ENCODE measurements around the gene AP1S2.
"Not testable (repeated sequence)": the region's sequence is repeated elsewhere in the genome, so short reads cannot be mapped to it uniquely, and the experiment has no call there.

The AP1S2 gene

DNA sequence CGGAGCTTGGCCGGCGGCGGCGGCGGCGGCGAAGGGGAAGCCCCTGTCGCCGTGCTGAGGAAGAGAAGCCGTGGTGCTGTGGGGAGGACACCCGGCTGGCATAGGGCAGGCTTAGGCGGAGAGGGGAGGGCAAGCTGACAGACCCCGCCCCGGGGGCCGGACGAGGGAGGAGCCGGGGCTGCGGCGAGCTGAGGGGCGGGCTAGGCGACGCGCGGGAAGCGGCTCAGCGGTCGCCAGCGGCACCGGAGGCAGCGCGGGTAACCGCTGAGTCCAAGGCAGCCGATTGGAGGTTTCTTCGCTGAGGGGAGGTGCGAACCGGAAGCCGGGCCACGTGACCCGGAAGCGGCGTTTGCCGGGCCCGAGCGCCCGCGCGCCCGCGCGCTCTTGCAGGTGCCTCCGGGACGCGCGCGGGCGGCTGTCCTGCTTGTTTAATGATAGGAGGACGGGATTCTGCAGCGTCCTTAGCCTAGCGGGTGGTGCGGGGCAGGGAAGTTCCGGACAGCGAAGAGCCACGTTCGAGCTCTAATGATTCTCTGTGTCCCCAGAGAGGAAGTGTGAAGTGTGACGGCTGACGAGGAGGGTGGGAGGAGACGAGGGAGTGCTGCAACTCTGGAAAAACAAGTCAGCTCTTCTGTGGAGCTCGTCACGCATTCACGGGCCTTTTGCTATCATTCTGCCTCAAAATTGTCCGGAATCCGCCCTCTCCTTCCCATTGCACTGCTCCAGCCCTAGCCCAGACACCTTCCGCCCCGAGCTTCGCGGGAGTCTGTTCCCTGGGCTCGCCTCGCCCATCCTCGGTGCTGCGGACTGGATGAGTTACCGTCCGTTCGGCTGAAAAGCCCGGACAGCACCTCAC lies at the start of gene AP1S2:
AP1S2 (minus strand) TSS at position 102 of the 856 bp plus-strand sequence. CDS start 2,289 bp downstream, outside the sequence.
- DNase-seq (ENCODE audit: low spot score), result peak; percentile 59

- DNase-seq (ENCODE audit: low spot score), result no peak
Measured at GRCh38 chrX:15903186-15903681, 48.6 kb upstream of the AP1S2 start.

GRCh38 chrX:15895334-15895733 lies 40.7 kb upstream of the AP1S2 start:
- no peak for DNase-seq (ENCODE audit: low spot score)

GRCh38 chrX:15894724-15895123 lies 40.1 kb upstream of the AP1S2 start:
- no peak for DNase-seq (ENCODE audit: low spot score)

DNA sequence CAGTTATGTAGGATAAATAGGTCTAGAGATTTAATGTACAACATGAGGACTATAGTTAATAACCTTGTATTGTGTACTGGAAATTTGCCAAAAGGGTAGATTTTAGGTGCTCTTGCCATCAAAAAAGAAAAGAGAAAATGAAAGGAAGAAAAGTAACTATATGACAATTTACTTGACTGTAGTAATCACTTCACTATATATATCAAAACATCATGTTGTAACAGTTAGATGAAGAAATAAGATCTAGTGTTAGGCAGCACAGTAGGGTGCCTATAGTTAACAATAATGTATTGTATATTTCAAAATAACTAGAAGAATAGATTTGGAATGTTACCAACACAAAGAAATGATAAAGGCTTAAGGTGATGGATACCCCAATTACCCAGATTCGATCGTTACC lies 35.9 kb upstream of the AP1S2 start:
- DNase-seq (ENCODE audit: low spot score), result no peak

- DNase-seq (ENCODE audit: low spot score), result no peak
Measured at GRCh38 chrX:15888062-15888461, 33.4 kb upstream of the AP1S2 start.

GRCh38 chrX:15883540-15883863 lies 28.9 kb upstream of the AP1S2 start:
- DNase-seq (ENCODE audit: low spot score), result no peak

- peak; percentile 68 for DNase-seq (ENCODE audit: low spot score)
Measured at GRCh38 chrX:15882704-15883539, 28.3 kb upstream of the AP1S2 start.

DNA sequence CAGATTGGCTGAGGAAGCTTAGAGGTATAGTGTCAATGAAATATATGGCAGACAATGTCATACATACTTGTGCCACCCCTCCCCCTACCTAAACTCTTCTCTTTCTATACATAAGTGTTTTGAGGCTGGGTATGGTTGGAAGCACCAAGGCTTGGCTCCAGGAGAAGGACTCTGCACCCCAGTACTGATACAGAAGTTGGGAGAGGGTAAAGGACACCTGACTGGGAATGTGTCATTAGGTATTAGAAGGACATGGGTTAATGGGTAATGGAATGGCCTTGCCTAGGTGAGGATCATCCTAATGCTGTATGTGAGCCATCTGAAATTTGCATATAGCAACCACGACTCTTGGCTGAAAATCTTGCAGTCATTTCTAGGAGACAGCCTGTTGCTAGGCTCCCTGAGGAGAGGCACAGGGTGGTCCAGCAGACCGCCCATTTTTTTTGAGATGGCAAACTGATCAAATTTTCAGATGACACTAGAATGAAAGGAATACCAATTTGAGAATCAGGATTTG lies 26.8 kb upstream of the AP1S2 start:
- DNase-seq (ENCODE audit: low spot score), result no peak

- DNase-seq (ENCODE audit: low spot score), result not testable (repeated sequence)
Measured at GRCh38 chrX:15877914-15878313, 23.3 kb upstream of the AP1S2 start.

DNA sequence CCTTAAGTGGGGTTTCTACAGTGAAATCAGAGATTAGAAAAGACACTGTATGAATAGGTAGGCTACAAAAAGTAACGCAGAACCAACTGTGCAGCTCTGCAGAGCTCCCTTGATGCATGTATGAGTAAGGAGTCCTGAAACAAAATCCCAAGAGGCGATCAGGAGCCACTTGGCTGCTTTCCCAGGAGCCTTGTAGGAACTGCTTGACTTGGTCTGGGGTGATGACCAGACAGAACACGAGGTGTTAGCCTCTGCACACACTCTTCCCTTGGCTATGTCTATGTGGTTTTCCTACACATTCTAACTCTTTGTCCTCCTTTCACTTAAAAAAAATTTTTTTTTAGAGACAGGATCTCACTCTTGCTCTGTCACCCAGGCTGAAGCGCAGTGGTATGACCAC lies 22.8 kb upstream of the AP1S2 start:
- DNase-seq (ENCODE audit: low spot score), result peak; percentile 74

DNA sequence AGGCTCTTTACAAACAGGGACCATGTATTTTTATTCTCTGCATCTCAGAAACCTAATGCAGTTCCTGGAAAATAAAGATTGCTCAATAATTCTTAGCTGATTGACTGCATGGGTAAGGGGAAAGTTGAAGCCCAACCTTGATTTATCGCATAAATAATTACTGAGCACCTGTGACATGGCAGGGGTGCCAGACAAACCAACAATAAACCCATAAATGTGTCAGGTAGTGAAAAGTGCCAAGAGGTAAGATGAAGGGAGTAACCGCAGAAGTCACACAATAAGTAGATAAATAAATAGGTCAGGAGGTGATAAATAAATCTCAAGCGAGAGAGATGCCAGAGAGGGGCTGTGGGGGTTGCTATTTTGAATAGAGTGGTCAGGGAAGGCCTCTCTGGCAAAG lies 20.1 kb upstream of the AP1S2 start:
- no peak for DNase-seq (ENCODE audit: low spot score)

DNA sequence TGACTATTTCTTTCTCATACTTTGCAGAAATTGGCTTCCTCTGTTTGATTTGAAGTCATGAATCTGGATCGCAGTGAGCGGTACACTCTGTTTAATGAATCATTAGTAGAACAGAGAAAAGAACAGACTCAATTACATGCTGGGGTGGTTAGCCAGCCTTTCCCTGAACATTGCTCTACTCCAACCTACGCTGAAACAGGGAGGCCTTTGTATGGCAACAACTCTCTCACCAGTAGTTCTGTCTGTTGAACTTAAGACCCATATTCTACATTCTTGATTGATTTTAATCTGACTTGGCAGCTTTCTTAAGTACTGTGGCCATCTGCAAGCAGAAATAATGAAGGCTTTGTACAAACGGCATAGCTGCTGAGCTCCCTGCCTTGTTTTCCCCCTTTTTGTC lies 19.0 kb upstream of the AP1S2 start:
- DNase-seq (ENCODE audit: low spot score), result peak; percentile 89

DNA sequence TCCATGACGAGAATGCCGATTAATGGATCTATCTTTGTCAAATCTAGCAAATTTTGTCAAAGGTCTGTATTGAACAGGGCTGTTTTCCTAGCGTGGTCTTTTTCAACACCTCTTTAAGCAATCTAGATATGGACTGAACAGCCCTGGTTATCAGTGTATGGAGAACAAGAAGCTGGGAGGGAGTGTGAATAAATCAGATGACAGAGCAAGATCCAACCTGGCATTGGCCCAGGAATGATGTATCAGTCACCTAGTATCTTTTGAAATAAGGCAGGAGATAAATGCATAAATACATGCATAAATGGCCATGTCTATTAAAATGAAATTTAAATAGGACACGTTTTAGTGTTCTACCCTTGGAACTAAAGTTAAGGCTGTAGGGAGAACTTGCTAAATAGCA lies 15.7 kb upstream of the AP1S2 start:
- no peak for DNase-seq (ENCODE audit: low spot score)

DNA sequence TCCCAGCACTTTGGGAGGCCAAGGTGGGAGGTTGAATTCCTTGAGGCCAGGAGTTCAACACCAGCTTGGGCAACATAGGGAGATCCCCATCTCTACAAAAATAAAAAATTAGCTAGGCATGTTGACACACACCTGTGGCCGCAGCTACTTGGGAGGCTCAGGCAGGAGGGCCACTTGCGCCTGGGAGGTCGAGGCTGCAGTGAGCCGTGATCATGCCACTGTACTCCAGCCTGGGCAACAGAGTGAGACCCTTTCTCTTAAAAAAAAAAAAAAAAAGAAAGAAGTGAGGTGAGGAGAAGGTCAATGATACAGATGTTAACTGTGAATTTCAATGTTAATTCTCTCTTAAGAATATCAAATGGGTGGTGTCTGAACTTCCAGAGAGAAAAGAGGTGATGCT lies 15.1 kb upstream of the AP1S2 start:
- DNase-seq (ENCODE audit: low spot score), result no peak

GRCh38 chrX:15866147-15866546 lies 11.5 kb upstream of the AP1S2 start:
- no peak for DNase-seq (ENCODE audit: low spot score)

GRCh38 chrX:15864629-15865028 lies 10.0 kb upstream of the AP1S2 start:
- peak; percentile 45 for DNase-seq (ENCODE audit: low spot score)

DNA sequence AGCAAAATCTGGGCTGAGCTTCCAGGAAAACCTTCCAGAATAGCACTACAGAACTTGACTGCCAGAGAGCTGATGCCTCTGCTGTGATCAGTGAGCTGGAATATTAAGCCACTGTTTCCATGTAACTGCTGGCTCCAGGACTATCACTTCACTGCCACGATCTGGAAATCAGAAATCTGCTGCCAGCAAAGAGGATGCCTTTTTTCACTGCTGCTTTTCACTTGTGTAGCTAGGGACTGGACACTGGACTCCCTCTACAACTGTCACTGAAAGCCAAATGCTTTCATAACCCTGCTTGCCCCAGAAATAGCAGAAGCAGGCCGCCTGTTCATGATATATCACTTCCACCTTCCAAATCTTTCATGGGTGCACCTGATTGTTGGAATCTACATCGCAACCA lies 9.4 kb upstream of the AP1S2 start:
- DNase-seq (ENCODE audit: low spot score), result no peak

GRCh38 chrX:15860921-15861320 lies 6.3 kb upstream of the AP1S2 start:
- no peak for DNase-seq (ENCODE audit: low spot score)

DNA sequence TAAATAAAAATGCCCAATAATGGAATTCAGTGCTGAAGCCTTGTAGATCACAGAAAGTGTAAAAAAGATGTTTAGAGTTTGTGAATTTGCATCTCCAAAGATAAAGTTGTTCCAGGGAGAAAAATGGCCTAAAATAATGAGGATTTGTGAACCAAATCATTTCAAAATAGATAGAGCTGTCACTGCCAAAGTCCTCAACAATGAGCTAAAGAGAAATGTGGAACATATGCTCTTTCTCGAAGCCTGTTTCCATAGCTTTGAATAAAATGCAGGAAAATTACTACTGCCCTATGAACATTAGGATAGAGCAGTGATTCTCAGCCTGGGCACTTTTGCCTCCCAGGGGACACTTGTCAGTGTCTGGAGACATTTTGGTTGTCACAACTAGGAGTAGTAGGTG lies 3.4 kb upstream of the AP1S2 start:
- DNase-seq (ENCODE audit: low spot score), result no peak

GRCh38 chrX:15856636-15857035 lies 2.0 kb upstream of the AP1S2 start:
- no peak for DNase-seq (ENCODE audit: low spot score)

DNA sequence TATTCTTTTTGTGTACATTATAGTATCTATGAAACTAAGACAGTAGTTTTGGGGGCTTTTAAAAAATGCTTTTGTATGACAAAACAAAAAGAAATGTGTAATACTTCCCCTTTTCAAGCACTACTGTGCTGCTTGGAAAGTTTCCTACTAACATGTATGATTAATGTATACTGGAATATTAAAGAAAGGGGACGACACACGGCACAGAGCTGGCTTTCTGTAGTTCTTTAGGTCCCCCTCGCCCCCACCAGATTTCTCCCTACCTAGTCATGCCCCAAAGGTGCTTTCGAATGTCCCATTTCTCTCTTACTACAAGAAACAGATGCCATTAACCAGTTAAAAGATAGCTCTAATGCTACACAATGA lies 1.6 kb upstream of the AP1S2 start:
- no peak for DNase-seq (ENCODE audit: low spot score)

Data from COLO829 (cell line).